Kidney (tissue), 14 donors: ENCODE data around the gene C1orf226. TPM values are rescaled to one million over a fixed set of nuclear protein-coding genes. Genes with fewer than 3 reads are reported as not detected.
"Not testable (repeated sequence)": the region's sequence is repeated elsewhere in the genome, so short reads cannot be mapped to it uniquely, and the experiment has no call there.

Experiments
- DNase-seq, 5 donors: peaks; one replicate each; pipeline ENCODE4 v3.0.0-alpha.2; 2013 to 2020
- FAIRE-seq: peaks from 2 replicates; lab custom pipeline; 2012; peaks lifted over from hg19 to GRCh38; lab: Jason Lieb, UNC
- H3K27ac ChIP-seq, 2 donors: one replicate each; pipeline ENCODE4 v1.7.0; 2013; ENCODE audit warnings: low read depth in 2 of 2, low read length in 2 of 2, inconsistent platforms in 1 of 2
- H3K27me3 ChIP-seq: one replicate; pipeline ENCODE4 v1.7.1; 2013; ENCODE audit warnings: low read length, inconsistent platforms; ENCODE audit not compliant: control insufficient read depth, insufficient read depth
- H3K36me3 ChIP-seq, 3 donors: one replicate each; pipeline versions ENCODE4 v1.7.0 to v1.7.1; 2013; ENCODE audit warnings: low read length in 3 of 3, control low read depth in 1 of 3, inconsistent platforms in 1 of 3; ENCODE audit not compliant: insufficient read depth in 3 of 3, control insufficient read depth in 2 of 3
- H3K4me1 ChIP-seq, 3 donors: one replicate each; pipeline versions ENCODE4 v1.7.0 to v1.7.1; 2013; ENCODE audit warnings: low read length in 3 of 3, inconsistent platforms in 1 of 3, low read depth in 1 of 3; ENCODE audit not compliant: control insufficient read depth in 2 of 3, insufficient read depth in 2 of 3
- H3K4me3 ChIP-seq, 3 donors: one replicate each; pipeline versions ENCODE4 v1.7.0 to v1.8.1; 2013; ENCODE audit warnings: low read length in 3 of 3, control low read depth in 1 of 3, inconsistent platforms in 1 of 3
- H3K9ac ChIP-seq, 3 donors: one replicate each; pipeline versions ENCODE4 v1.7.0 to v1.7.1; 2013; ENCODE audit warnings: low read length in 3 of 3, control low read depth in 1 of 3, inconsistent platforms in 1 of 3
- H3K9me3 ChIP-seq, 3 donors: one replicate each; pipeline versions ENCODE4 v1.7.0 to v1.7.1; 2013; ENCODE audit warnings: low read length in 3 of 3, control low read depth in 1 of 3, inconsistent platforms in 1 of 3; ENCODE audit not compliant: control insufficient read depth in 2 of 3, insufficient read depth in 1 of 3
- CTCF ChIP-seq: IDR thresholded peaks from 3 replicates; pipeline ENCODE4 v1.5.1; 2012; ENCODE audit warnings: mild to moderate bottlenecking, moderate library complexity, borderline replicate concordance; ENCODE audit not compliant: insufficient read depth; ENCODE audit errors: extremely low read depth
- intact Hi-C: fragments of 100-400 bp; cut with DNase I; formaldehyde crosslinking; loops from one replicate; pipeline ENCODE4 v1.11.1; 2022
- microRNA-seq: library from miRNA; unstranded; fragments of <30 nt; microRNA quantifications from one replicate; pipeline ENCODE4 v1.2.0, GENCODE V29; 2020
- polyA plus RNA-seq: library from polyadenylated mRNA; stranded (reverse); fragments of 350-450 nt; fragmentation: Illumina TruSeq; extraction: RNeasy Lipid Tissue Mini Kit (QIAGEN cat#74804); gene quantifications from one replicate; pipeline ENCODE4 v1.2.3, GENCODE V29; 2014; ENCODE audit warnings: low read depth, low replicate concordance; ENCODE audit not compliant: insufficient read depth
- total RNA-seq: library from RNA; stranded (reverse); fragmentation: NEBNext Ultra II Directional; extraction: Animal tissue kit (Norgen Biotek cat#: 25700); gene quantifications from one replicate; pipeline ENCODE4 v1.2.1, GENCODE V29; 2021
- donor health status: control.
- donor health status: control.
- donor health status: control.
- donor health status: control.
- donor health status: control.
- donor health status: DM: yes; HTN: yes; CAD: no.
- donor health status: Normal renal cell carcinoma (clear cell type).

C1orf226 gene
- total and polyA plus RNA-seq, 2 donors from 2014 or later, result 4.9 to 15.2 TPM

GRCh38 chr1:162430583-162430982, 49.1 kb downstream of the C1orf226 start:
- DNase-seq, result no peak
- no peak overlapping the region for H3K4me3 ChIP-seq
- H3K4me1 ChIP-seq, result no peaks in the 10 kb centered on the region

GRCh38 chr1:162432977-162433713, 51.6 kb downstream of the C1orf226 start:
- intact Hi-C loops, H3K27ac ChIP-seq, H3K27me3 ChIP-seq, H3K9ac ChIP-seq, DNase-seq, H3K4me1 ChIP-seq, H3K4me3 ChIP-seq, FAIRE-seq, H3K9me3 ChIP-seq, H3K36me3 ChIP-seq: not testable (repeated sequence)

More at GRCh38 chr1:162430583-162430982, 49.1 kb downstream of the C1orf226 start:
- no peak for FAIRE-seq
- Histone ChIP-seq H3K9ac (no peak overlapping the region), H3K27me3 (no peaks in the 10 kb centered on the region), H3K36me3 (no peaks in the 10 kb centered on the region), H3K9me3 (no peaks in the 10 kb centered on the region), H3K27ac (no peak overlapping the region)
- TF ChIP-seq CTCF, result no peak
- intact Hi-C loops, result no loop called here

Small RNA genes within 50 kb of the gene (microRNA-seq; reads per million reads assigned to microRNA genes)
- gene MIR556, result 3.7 reads per million, percentile 3 among the genes with 10 or more reads in this experiment

Other genes starting within 250 kb of the C1orf226 start
- gene SPATA46, start 4.9 kb upstream of the C1orf226 start, total RNA-seq, result not detected
- gene SPATA46, start 4.9 kb upstream of the C1orf226 start, polyA plus RNA-seq, result not detected
- 0.76 TPM for gene SH2D1B, start 30.4 kb downstream of the C1orf226 start, total RNA-seq
- gene SH2D1B, start 30.4 kb downstream of the C1orf226 start, polyA plus RNA-seq, result not detected
- gene UHMK1, start 116.1 kb downstream of the C1orf226 start, total RNA-seq, result 49.4 TPM
- gene UHMK1, start 116.1 kb downstream of the C1orf226 start, polyA plus RNA-seq, result 15.7 TPM
- 30.6 TPM for gene UAP1, start 180.0 kb downstream of the C1orf226 start, total RNA-seq
- 23.6 TPM for gene UAP1, start 180.0 kb downstream of the C1orf226 start, polyA plus RNA-seq